Heart left ventricle (tissue), 13 donors: Measurements from ENCODE around the gene CRY1.

Experiments
- CTCF ChIP-seq, 12 donors: fragments of 200-600 bp; sonication (generic) in 4 of 12; IDR thresholded peaks; one replicate each; pipeline versions ENCODE4 v1.5.0 to v1.8.0; 2018 to 2022; ENCODE audit warnings: antibody characterized with exemption in 12 of 12, mild to moderate bottlenecking in 5 of 12
- POLR2A ChIP-seq, 2 donors: fragments of 450-650 bp; IDR thresholded peaks; one replicate each; pipeline ENCODE4 v1.6.1; 2017; ENCODE audit warnings: antibody characterized with exemption in 2 of 2, mild to moderate bottlenecking in 2 of 2, moderate library complexity in 2 of 2
- donor health status: ischemic (EF 13 %, LVEDD 7.1; RV severe dilation, severe dysfunction).
- donor health status: DM: no; HTN: yes; CAD: no.
- donor health status: DM: no; HTN: no; CAD: no.
- donor health status: ischemic (EF 25% LVEDD 6.9; RV normal size, moderate dysfunction).
- donor health status: ischemic (EF 25% LVEDD 5.7; RV mildly dilated, moderate dysfunction).
- donor health status: ischemic (EF 35%, LVEDD 5.7; RV mildly dilated, moderate dysfunction).
- donor health status: nonischemic (EF 11% LVEDD 7.7; RV severe dilation, severe dysfunction).
- donor health status: DM: yes; HTN: yes; CAD: no.
- donor health status: PGD.
- donor health status: ischemic (EF 29% LVEDD 5.4; RV normal size, mild dysfunction).
- donor health status: nonischemic (EF 23%, LVEDD 6.1; RV moderate dilation, normal function).

GRCh38 chr12:107118624-107119023 lies 25.3 kb upstream of the CRY1 start:
- TF ChIP-seq CTCF (IDR thresholded peaks at IDR 0.05) (no peak), POLR2A (IDR thresholded peaks at IDR 0.05) (no peak)
